GM19397 (cell line): ENCODE data around the gene KCTD18.

Source experiments
- ATAC-seq: cut with Tn5 transposase; IDR thresholded peaks from one replicate; pipeline ENCODE4 v1.9.1; 2021; ENCODE audit warnings: mild to moderate bottlenecking, moderate library complexity; ENCODE audit not compliant: unreplicated experiment

The KCTD18 gene

GRCh38 chr2:200455958-200456421 lies 53.9 kb downstream of the KCTD18 start:
- ATAC-seq = peak; percentile 72

- peak; percentile 74 for ATAC-seq
Measured at GRCh38 chr2:200454927-200455801, 54.7 kb downstream of the KCTD18 start.

- no peak for ATAC-seq
Measured at GRCh38 chr2:200453853-200454534, 55.9 kb downstream of the KCTD18 start.

DNA sequence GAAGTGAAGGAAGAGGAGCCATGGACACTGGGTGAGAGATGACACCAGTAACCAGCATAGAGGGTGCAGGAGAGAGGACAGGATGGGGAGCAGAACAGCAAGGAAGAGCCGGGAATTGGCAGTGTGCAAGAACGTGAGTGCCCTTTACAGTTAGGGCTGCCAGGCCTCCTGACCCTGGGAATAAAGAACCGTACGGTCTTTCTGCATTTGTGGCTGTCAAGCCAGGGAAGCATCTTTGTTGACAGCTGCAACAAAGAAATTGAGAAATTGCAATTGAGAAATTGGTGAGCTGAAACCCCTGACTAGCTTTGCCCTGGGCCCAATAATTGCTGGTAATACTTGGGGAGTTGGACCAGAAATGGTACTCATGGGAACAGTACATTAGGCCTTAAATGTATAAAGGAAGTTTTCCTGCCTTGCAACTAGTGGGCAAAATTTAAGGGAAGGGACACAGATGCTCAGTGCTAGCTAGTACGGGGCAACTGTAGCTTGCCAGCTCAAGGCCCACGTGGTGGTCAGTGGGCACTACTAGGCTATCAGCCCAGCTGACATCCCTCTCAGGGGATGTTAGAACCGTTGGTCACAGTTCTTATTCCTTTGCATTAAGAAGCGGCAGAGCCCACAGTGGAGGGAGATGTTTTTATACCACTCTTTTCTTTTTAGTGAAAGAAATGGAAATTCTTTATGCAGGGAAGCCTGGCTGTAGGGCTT lies 56.6 kb downstream of the KCTD18 start:
- ATAC-seq = no peak

GRCh38 chr2:200452377-200452776 lies 57.5 kb downstream of the KCTD18 start:
- no peak for ATAC-seq

DNA sequence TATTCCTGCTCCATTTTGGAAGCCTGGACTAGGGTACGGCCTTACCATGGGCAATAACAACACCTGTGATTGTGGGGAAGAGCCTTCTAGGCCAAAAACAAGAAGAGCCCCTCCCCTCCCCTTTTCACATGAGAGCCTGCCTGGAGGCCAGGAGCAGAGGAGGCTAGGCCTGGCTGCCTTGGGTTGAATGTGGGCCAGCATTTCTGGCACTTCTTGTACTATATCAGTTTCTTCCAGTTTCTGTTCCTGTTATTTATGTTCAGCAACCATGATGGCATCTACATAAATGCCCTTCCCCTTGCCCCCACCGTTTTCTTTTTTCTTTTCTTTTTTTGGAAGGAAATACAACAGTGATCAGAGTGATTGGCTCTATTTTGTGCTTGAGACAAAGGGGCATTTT lies 58.4 kb downstream of the KCTD18 start:
- ATAC-seq = no peak

- no peak for ATAC-seq
Measured at GRCh38 chr2:200450288-200450687, 59.6 kb downstream of the KCTD18 start.

DNA sequence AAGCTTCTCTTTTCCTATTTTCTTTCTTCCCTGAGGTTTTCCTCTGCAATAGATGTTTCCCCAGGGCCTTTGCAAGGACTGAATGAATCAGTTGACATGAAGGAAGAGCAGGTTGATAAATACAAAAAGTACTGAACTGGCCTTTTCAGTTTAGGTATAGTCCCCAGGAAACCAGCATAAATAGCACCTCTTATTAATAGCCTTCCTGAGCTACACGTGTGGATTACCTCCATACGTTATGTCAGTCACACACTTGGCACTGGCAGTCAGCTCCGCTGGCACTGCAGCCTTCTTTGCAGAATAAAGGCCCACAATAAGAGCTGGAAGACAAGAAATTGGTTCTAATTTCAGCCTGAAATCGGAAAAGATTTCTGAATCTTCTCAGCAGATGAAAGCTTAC lies 60.7 kb downstream of the KCTD18 start:
- ATAC-seq = no peak

DNA sequence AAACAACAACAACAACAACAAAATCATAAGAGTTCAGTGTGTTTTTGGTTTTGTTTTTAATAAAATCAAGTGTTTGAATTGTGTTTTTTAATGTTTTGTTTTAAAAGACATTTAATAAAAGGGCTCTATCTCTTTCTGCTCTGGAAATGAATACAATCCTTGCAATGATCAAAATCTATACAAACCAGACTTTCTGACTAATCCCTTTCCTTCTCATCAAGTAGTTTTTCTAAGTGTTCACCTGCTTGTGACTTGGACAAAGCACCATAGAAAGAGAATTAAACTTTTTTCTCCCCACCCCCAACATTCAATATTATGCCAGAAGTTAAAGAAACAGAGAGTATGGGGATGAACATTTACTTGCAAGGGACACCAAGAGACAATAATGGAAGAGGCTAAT lies 61.4 kb downstream of the KCTD18 start:
- ATAC-seq = no peak

- ATAC-seq = no peak
Measured at GRCh38 chr2:200447139-200447855, 62.6 kb downstream of the KCTD18 start.

GRCh38 chr2:200446612-200447011 lies 63.3 kb downstream of the KCTD18 start:
- ATAC-seq = no peak

DNA sequence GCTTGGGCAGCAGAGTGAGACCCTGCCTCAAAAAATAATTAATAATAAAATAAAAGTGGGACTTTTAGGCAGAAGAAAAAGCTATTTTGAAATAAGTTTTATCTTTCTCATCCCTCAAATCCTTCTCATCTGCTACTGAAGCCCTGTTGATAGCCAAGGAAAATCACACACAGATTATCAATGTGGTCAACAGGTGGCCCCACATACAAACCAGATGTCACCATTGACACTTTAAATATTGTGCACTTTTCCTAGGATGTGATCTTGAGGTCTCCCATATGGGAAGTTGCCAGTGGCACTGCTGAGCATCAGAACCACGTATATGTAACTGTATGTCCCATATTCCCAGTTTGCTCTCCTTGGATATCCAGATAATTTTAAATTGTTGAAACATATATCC lies 64.6 kb downstream of the KCTD18 start:
- no peak for ATAC-seq

- ATAC-seq = no peak
Measured at GRCh38 chr2:200444530-200444929, 65.3 kb downstream of the KCTD18 start.

DNA sequence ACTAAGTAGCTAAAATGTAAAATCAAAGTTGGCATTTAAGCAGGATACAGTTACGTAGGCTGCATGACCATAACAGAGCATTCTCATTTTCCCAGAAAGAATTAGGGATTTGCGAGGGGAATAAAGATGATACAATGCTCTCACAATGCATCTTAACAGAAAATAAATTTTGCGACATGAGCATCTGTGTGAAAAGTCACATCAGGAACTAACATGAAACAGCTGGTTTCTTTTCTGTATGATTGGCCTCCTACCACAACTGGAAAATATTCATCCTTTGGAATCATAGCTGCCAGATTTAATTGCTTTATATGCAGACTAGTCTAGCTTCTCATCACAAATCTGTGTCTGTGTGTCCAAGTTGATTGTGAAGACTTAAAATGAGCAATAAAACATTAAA lies 66.0 kb downstream of the KCTD18 start:
- ATAC-seq = no peak

GRCh38 chr2:200443376-200443775 lies 66.5 kb downstream of the KCTD18 start:
- ATAC-seq = no peak

- no peak for ATAC-seq
Measured at GRCh38 chr2:200442471-200442870, 67.4 kb downstream of the KCTD18 start.

GRCh38 chr2:200439981-200440380 lies 69.9 kb downstream of the KCTD18 start:
- ATAC-seq = no peak
